IMR-90 (cell line): ENCODE measurements around the gene GRAMD2A. TPM values are rescaled to one million over a fixed set of nuclear protein-coding genes. Genes with fewer than 3 reads are reported as not detected.

Source experiments
- ATAC-seq: fragments of 200-7000 bp; cut with Tn5 transposase; 2 replicates; pipeline ENCODE4 v1.9.1; 2020; ENCODE audit warnings: low read depth, mild to moderate bottlenecking, moderate library complexity
- BruUV-seq: library from RNA; stranded (reverse); fragments of 400-500 nt; replicated peaks from 2 replicates; lab custom pipeline; 2021; lab: Mats Ljungman, UMichigan
- CTCF ChIA-PET: fragments of 300-600 bp; formaldehyde crosslinking; extraction: SDS; loops from one replicate; lab custom pipeline; 2021; ENCODE audit warnings: antibody characterized with exemption; lab: Yijun Ruan, JAX
- POLR2A ChIA-PET: fragments of 300-600 bp; sonication (Branson Sonifier 250); formaldehyde crosslinking; loops from one replicate; lab custom pipeline; 2022; ENCODE audit warnings: antibody characterized with exemption; ENCODE audit not compliant: unreplicated experiment; lab: Charles Lee
- DNase-seq: peaks from one replicate; pipeline ENCODE4 v3.0.0; 2013
- H2AFZ ChIP-seq: replicated peaks from 2 replicates; pipeline ENCODE3; 2013; ENCODE audit warnings: low read length, mild to moderate bottlenecking; ENCODE audit not compliant: poor library complexity
- H2AK5ac ChIP-seq: 2 replicates; pipeline ENCODE4 v1.6.1; 2013; ENCODE audit warnings: low read depth, low read length, inconsistent platforms
- H2AK9ac ChIP-seq: replicated peaks from 2 replicates; pipeline ENCODE3; 2013; ENCODE audit warnings: mild to moderate bottlenecking, low read depth, low read length, moderate library complexity; ENCODE audit not compliant: poor library complexity
- H2BK120ac ChIP-seq: 2 replicates; pipeline ENCODE4 v1.6.1; 2013; ENCODE audit warnings: low read depth, low read length, inconsistent platforms
- H2BK15ac ChIP-seq: 3 replicates; pipeline ENCODE4 v1.6.1; 2013; ENCODE audit warnings: low read depth, low read length, inconsistent platforms
- H2BK20ac ChIP-seq: 2 replicates; pipeline ENCODE4 v1.6.1; 2013; ENCODE audit warnings: low read depth, mild to moderate bottlenecking, inconsistent platforms, low read length, moderate library complexity
- H2BK5ac ChIP-seq: 2 replicates; pipeline ENCODE4 v1.6.1; 2013; ENCODE audit warnings: mild to moderate bottlenecking, low read depth, low read length, inconsistent platforms; ENCODE audit not compliant: poor library complexity, severe bottlenecking
- H3K14ac ChIP-seq: replicated peaks from 2 replicates; pipeline ENCODE4 v1.6.1; 2013; ENCODE audit warnings: low read depth, low read length, inconsistent platforms
- H3K18ac ChIP-seq: 2 replicates; pipeline ENCODE4 v1.6.1; 2013; ENCODE audit warnings: low read depth, low read length, control low read depth
- H3K23ac ChIP-seq: 2 replicates; pipeline ENCODE4 v1.6.1; 2013; ENCODE audit warnings: low read depth, low read length, inconsistent platforms
- H3K27ac ChIP-seq: 2 replicates; pipeline ENCODE4 v1.5.1; 2013; ENCODE audit warnings: mild to moderate bottlenecking, control low read depth, low read length; ENCODE audit not compliant: insufficient read depth
- H3K27me3 ChIP-seq: 2 replicates; pipeline ENCODE4 v1.6.1; 2013; ENCODE audit warnings: low read length; ENCODE audit not compliant: control insufficient read depth, insufficient read depth
- H3K36me3 ChIP-seq: 2 replicates; pipeline ENCODE4 v1.6.1; 2013; ENCODE audit warnings: low read length, mixed read lengths; ENCODE audit not compliant: control insufficient read depth, insufficient read depth
- H3K4ac ChIP-seq: 2 replicates; pipeline ENCODE4 v1.6.1; 2013; ENCODE audit warnings: low read depth, low read length, inconsistent platforms
- H3K4me1 ChIP-seq: 2 replicates; pipeline ENCODE4 v1.6.1; 2013; ENCODE audit warnings: low read length, mixed read lengths; ENCODE audit not compliant: control insufficient read depth, insufficient read depth
- H3K4me2 ChIP-seq: 2 replicates; pipeline ENCODE4 v1.6.1; 2013; ENCODE audit warnings: low read depth, mild to moderate bottlenecking, control low read depth, low read length, moderate library complexity
- H3K4me3 ChIP-seq: 2 replicates; pipeline ENCODE4 v1.5.1; 2013; ENCODE audit warnings: low read depth, mild to moderate bottlenecking, control low read depth, low read length, moderate library complexity; ENCODE audit not compliant: insufficient read depth
- H3K56ac ChIP-seq: 2 replicates; pipeline ENCODE4 v1.6.1; 2013; ENCODE audit warnings: low read length, inconsistent platforms; ENCODE audit not compliant: insufficient read depth; ENCODE audit errors: extremely low read depth
- H3K79me1 ChIP-seq, 2 experiments: 2 replicates each; pipeline ENCODE4 v1.6.1; 2013; ENCODE audit warnings: low read length in 2 of 2, inconsistent platforms in 1 of 2, low read depth in 1 of 2
- H3K9ac ChIP-seq: 2 replicates; pipeline ENCODE4 v1.6.1; 2013; ENCODE audit warnings: low read depth, low read length, control low read depth
- H3K9me1 ChIP-seq: 2 replicates; pipeline ENCODE4 v1.6.1; 2013; ENCODE audit warnings: low read length, inconsistent platforms; ENCODE audit not compliant: insufficient read depth
- H3K9me3 ChIP-seq: 2 replicates; pipeline ENCODE4 v1.6.1; 2013; ENCODE audit warnings: low read length; ENCODE audit not compliant: control insufficient read depth, insufficient read depth
- H4K20me1 ChIP-seq: 2 replicates; pipeline ENCODE4 v1.6.1; 2013; ENCODE audit warnings: low read length, inconsistent platforms; ENCODE audit not compliant: insufficient read depth
- H4K5ac ChIP-seq: 2 replicates; pipeline ENCODE4 v1.6.1; 2013; ENCODE audit warnings: mild to moderate bottlenecking, low read depth, low read length, control low read depth
- H4K8ac ChIP-seq, 2 experiments: 2 replicates each; pipeline ENCODE4 v1.6.1; 2013; ENCODE audit warnings: low read depth in 2 of 2, low read length in 2 of 2, control low read depth in 1 of 2, inconsistent platforms in 1 of 2
- H4K91ac ChIP-seq: 2 replicates; pipeline ENCODE4 v1.6.1; 2013; ENCODE audit warnings: low read depth, low read length, inconsistent platforms; ENCODE audit not compliant: insufficient read depth
- CHD1 ChIP-seq: IDR thresholded peaks from 2 replicates; pipeline ENCODE4 v1.6.1; 2012; ENCODE audit warnings: low read depth, low read length, improper control_type of control experiment
- MXI1 ChIP-seq: IDR thresholded peaks from 2 replicates; pipeline ENCODE4 v1.6.1; 2012; ENCODE audit warnings: low read depth, mild to moderate bottlenecking, low read length, moderate library complexity, borderline replicate concordance
- RAD21 ChIP-seq: IDR thresholded peaks from 2 replicates; pipeline ENCODE4 v1.6.1; 2012; ENCODE audit warnings: low read length, improper control_type of control experiment
- WGBS, 2 experiments: methylation state at CpG; one replicate each; pipeline versions ENCODE4 v1.1.5 to v1.1.7; 2013; ENCODE audit warnings: missing lambda C conversion rate in 2 of 2; ENCODE audit not compliant: insufficient read length in 1 of 2; ENCODE audit errors: extremely low coverage in 2 of 2; 5-methylcytosine and 5-hydroxymethylcytosine counted together
- dilution Hi-C: fragments of 300-500 bp; cut with HindIII; formaldehyde crosslinking; loops from one replicate; pipeline ENCODE4 v1.14.3; 2018; ENCODE audit warnings: low sequenced_read_pairs; ENCODE audit not compliant: unreplicated experiment
- in situ Hi-C: fragments of 300-500 bp; cut with MboI; formaldehyde crosslinking; loops from 3 replicates; pipeline ENCODE4 v1.14.3; 2019; ENCODE audit warnings: low sequenced_read_pairs, inconsistent platforms, mixed read lengths
- intact Hi-C: fragments of 100-400 bp; cut with micrococcal nuclease; formaldehyde crosslinking; loops from 2 replicates; pipeline ENCODE4 v1.10.0; 2022
- polyA plus RNA-seq, 3 experiments: library from polyadenylated mRNA; depleted of rRNA; stranded (reverse); fragments of >200 nt; gene quantifications; 2 replicates each; pipeline ENCODE4 v1.2.3, GENCODE V29; 2012; ENCODE audit warnings: low replicate concordance in 1 of 3
- total RNA-seq: library from RNA; depleted of rRNA; stranded (reverse); fragments of >200 nt; gene quantifications from 2 replicates; pipeline ENCODE4 v1.2.3, GENCODE V29; 2012
- TF ChIP-seq, protein P1 (sequence below): fragments of 150-350 bp; IDR thresholded peaks from 2 replicates; pipeline ENCODE4 v1.6.1; 2017; ENCODE audit warnings: mild to moderate bottlenecking, antibody characterized with exemption, low read length, low read depth

Gene GRAMD2A
- total and polyA plus RNA-seq, 2 of the 4 experiments (the other 2 are of a cell fraction), result 0.14 to 0.18 TPM

DNA sequence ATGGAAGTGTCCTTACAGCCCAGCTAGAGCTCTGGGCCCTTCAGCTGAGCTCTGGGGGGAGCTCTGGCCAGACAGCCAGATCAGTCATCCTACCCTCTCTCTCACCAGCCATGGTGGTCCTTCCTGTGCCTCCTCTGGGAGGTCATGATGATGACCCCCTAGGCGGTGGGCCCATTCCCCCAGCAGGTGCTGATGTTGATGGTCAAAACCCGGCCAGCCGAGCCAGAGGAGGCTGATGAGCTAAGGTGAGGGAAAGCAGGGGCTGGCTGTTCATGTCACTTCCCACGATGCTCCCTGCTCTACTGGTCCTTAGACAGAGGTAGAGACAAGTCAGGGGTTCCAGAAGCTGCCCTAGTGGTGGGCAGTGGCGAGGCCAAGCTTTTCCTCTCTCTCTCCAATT is 35.0 kb downstream of the GRAMD2A start:
- in situ Hi-C loops (no loop called here), dilution Hi-C loops (no loop called here), intact Hi-C loops (no loop called here)
- Histone ChIP-seq H3K27ac (no peak overlapping the region), H2BK5ac (no peak overlapping the region), H3K9ac (no peak overlapping the region), H3K4me3 (no peak overlapping the region), H3K4me2 (no peak overlapping the region), H2BK20ac (no peak overlapping the region), H3K79me1 (no peaks in the 10 kb centered on the region), H4K20me1 (no peaks in the 10 kb centered on the region), H3K23ac (no peak overlapping the region), H2AFZ (no peak overlapping the region), H4K8ac (no peak overlapping the region), H3K18ac (no peak overlapping the region), H3K36me3 (no peaks in the 10 kb centered on the region), H3K9me1 (no peaks in the 10 kb centered on the region; the same call in 1 of the 2 replicates), H3K14ac (no peak overlapping the region), H3K4ac (no peak overlapping the region), H3K9me3 (no peaks in the 10 kb centered on the region), H2AK5ac (no peak overlapping the region), H3K27me3 (peaks cover 39% of the 10 kb centered on the region), H3K56ac (no peak overlapping the region), H4K91ac (no peak overlapping the region), H3K4me1 (no peaks in the 10 kb centered on the region), H2BK120ac (no peak overlapping the region), H4K5ac (no peak overlapping the region), H2BK15ac (no peak overlapping the region), H2AK9ac (no peak overlapping the region)
- ChIA-PET POLR2A (no interaction called here), CTCF (no interaction called here)
- BruUV-seq, result no TSS peak
- ATAC-seq, result no peak
- no CpG with 5 or more reads among the region's 5 CpGs for WGBS, 2 experiments
- no peak for TF ChIP-seq CHD1
- TF ChIP-seq, protein P1, sequence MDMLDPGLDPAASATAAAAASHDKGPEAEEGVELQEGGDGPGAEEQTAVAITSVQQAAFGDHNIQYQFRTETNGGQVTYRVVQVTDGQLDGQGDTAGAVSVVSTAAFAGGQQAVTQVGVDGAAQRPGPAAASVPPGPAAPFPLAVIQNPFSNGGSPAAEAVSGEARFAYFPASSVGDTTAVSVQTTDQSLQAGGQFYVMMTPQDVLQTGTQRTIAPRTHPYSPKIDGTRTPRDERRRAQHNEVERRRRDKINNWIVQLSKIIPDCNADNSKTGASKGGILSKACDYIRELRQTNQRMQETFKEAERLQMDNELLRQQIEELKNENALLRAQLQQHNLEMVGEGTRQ, result no peak
- no peak for TF ChIP-seq RAD21
- TF ChIP-seq MXI1, result no peak
- no peak for DNase-seq
